Kidney (tissue), 14 donors: ENCODE data around the gene PNPLA7. TPM values are rescaled to one million over a fixed set of nuclear protein-coding genes. Genes with fewer than 3 reads are reported as not detected.

Source experiments
- DNase-seq, 5 donors: peaks; one replicate each; pipeline ENCODE4 v3.0.0-alpha.2; 2013 to 2020
- FAIRE-seq: peaks from 2 replicates; lab custom pipeline; 2012; peaks lifted over from hg19 to GRCh38; lab: Jason Lieb, UNC
- H3K27ac ChIP-seq, 2 donors: one replicate each; pipeline ENCODE4 v1.7.0; 2013; ENCODE audit warnings: low read depth in 2 of 2, low read length in 2 of 2, inconsistent platforms in 1 of 2
- H3K27me3 ChIP-seq: one replicate; pipeline ENCODE4 v1.7.1; 2013; ENCODE audit warnings: low read length, inconsistent platforms; ENCODE audit not compliant: control insufficient read depth, insufficient read depth
- H3K36me3 ChIP-seq, 3 donors: one replicate each; pipeline versions ENCODE4 v1.7.0 to v1.7.1; 2013; ENCODE audit warnings: low read length in 3 of 3, control low read depth in 1 of 3, inconsistent platforms in 1 of 3; ENCODE audit not compliant: insufficient read depth in 3 of 3, control insufficient read depth in 2 of 3
- H3K4me1 ChIP-seq, 3 donors: one replicate each; pipeline versions ENCODE4 v1.7.0 to v1.7.1; 2013; ENCODE audit warnings: low read length in 3 of 3, inconsistent platforms in 1 of 3, low read depth in 1 of 3; ENCODE audit not compliant: control insufficient read depth in 2 of 3, insufficient read depth in 2 of 3
- H3K4me3 ChIP-seq, 3 donors: one replicate each; pipeline versions ENCODE4 v1.7.0 to v1.8.1; 2013; ENCODE audit warnings: low read length in 3 of 3, control low read depth in 1 of 3, inconsistent platforms in 1 of 3
- H3K9ac ChIP-seq, 3 donors: one replicate each; pipeline versions ENCODE4 v1.7.0 to v1.7.1; 2013; ENCODE audit warnings: low read length in 3 of 3, control low read depth in 1 of 3, inconsistent platforms in 1 of 3
- H3K9me3 ChIP-seq, 3 donors: one replicate each; pipeline versions ENCODE4 v1.7.0 to v1.7.1; 2013; ENCODE audit warnings: low read length in 3 of 3, control low read depth in 1 of 3, inconsistent platforms in 1 of 3; ENCODE audit not compliant: control insufficient read depth in 2 of 3, insufficient read depth in 1 of 3
- intact Hi-C: fragments of 100-400 bp; cut with DNase I; formaldehyde crosslinking; loops from one replicate; pipeline ENCODE4 v1.11.1; 2022
- polyA plus RNA-seq: library from polyadenylated mRNA; stranded (reverse); fragments of 350-450 nt; fragmentation: Illumina TruSeq; extraction: RNeasy Lipid Tissue Mini Kit (QIAGEN cat#74804); gene quantifications from one replicate; pipeline ENCODE4 v1.2.3, GENCODE V29; 2014; ENCODE audit warnings: low read depth, low replicate concordance; ENCODE audit not compliant: insufficient read depth
- total RNA-seq: library from RNA; stranded (reverse); fragmentation: NEBNext Ultra II Directional; extraction: Animal tissue kit (Norgen Biotek cat#: 25700); gene quantifications from one replicate; pipeline ENCODE4 v1.2.1, GENCODE V29; 2021
- TF ChIP-seq, protein P1 (sequence below): IDR thresholded peaks from 3 replicates; pipeline ENCODE4 v1.5.1; 2012; ENCODE audit warnings: mild to moderate bottlenecking, moderate library complexity, borderline replicate concordance; ENCODE audit not compliant: insufficient read depth; ENCODE audit errors: extremely low read depth
- donor health status: control.
- donor health status: control.
- donor health status: control.
- donor health status: control.
- donor health status: control.
- donor health status: DM: yes; HTN: yes; CAD: no.
- donor health status: Normal renal cell carcinoma (clear cell type).

PNPLA7 gene
- total and polyA plus RNA-seq, 2 donors from 2014 or later = 2.1 to 9.6 TPM

DNA sequence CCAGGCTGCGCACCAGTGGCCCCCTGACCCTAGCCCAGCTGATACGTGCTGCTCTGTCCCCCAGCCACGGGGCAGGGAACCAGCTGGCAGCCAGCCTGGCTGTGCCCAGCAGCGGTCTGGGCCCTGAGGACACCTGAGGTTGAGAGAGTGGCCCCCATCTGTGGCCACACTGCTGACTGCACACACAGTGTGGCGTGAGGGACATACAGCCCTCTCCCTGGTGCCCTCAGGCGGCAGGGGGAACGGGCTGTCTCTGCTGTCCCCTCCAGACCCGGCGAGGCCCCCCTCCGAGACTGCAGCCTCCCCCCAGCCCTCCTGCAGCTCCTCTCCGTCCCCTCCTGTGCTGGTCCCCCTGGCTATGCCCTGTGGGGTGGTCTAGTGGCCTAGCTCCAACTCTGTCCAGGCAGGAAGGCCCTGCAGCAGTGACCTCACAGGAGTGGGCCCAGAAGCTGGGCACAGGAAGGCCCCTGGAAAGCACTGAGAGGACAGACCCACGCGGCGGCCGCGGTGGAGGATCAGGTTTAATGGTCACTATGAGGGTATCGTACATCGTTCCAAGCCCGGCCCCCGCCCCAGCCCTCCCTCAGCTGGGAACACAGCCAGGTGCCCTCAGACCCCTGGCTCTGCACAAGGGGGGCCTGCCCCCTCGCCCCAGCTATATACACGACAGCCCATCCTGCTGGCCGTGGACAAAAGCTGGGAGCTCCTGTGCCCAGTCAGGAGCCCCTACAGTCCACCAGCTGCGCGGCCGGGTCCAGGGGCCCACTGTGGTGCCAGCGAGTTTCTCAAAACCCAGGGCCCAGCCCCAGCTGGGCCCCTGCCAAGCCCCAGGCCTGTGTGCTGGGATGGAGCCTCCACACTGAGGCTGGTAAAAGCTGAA lies 102.2 kb downstream of the PNPLA7 start:
- Histone ChIP-seq H3K9me3 (no peaks in the 10 kb centered on the region), H3K4me3 (no peak overlapping the region), H3K4me1 (peaks cover 0 to 6% (median 0%) of the 10 kb centered on the region in 3 donors), H3K27ac (no peak overlapping the region), H3K36me3 (no peaks in the 10 kb centered on the region), H3K27me3 (no peaks in the 10 kb centered on the region), H3K9ac (no peak overlapping the region)
- intact Hi-C loops = no loop called here
- peak in 4 of 5 donors; percentile 21 to 74 (median 47) for DNase-seq
- FAIRE-seq = no peak
- TF ChIP-seq, protein P1, sequence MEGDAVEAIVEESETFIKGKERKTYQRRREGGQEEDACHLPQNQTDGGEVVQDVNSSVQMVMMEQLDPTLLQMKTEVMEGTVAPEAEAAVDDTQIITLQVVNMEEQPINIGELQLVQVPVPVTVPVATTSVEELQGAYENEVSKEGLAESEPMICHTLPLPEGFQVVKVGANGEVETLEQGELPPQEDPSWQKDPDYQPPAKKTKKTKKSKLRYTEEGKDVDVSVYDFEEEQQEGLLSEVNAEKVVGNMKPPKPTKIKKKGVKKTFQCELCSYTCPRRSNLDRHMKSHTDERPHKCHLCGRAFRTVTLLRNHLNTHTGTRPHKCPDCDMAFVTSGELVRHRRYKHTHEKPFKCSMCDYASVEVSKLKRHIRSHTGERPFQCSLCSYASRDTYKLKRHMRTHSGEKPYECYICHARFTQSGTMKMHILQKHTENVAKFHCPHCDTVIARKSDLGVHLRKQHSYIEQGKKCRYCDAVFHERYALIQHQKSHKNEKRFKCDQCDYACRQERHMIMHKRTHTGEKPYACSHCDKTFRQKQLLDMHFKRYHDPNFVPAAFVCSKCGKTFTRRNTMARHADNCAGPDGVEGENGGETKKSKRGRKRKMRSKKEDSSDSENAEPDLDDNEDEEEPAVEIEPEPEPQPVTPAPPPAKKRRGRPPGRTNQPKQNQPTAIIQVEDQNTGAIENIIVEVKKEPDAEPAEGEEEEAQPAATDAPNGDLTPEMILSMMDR = no peak

DNA sequence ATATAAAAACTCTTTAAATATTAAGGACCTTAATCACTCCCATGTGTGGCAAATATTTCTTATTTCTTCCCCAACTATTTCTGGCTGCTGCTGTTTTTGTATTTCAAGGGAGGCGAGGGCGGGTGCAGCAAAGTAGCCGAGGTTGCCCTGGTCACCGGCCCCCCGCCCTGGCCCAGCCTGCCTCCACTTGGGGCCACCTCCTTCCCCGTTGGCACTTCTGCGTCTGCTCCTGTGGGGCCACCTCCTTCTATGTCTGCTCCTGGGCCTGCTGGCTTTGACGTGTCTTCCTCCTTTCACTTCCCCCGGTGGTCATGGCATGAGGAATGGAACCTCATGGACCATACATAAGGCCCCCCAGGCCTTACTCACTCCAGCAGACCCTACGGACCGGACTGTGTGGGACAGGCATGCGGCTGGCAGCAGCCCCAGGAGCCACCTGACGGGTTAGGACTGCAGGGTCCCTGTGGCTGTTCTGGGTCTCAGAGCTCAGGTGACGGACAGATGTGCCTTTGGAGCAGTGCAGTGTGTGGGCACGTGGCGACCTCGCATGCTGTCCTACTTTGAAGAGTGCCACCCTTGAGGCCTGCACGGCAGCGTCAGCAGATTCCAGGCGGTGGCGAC lies 103.2 kb downstream of the PNPLA7 start:
- intact Hi-C loops = no loop called here
- FAIRE-seq = no peak
- H3K36me3 ChIP-seq = no peaks in the 10 kb centered on the region
- no peak overlapping the region for H3K4me3 ChIP-seq
- DNase-seq = peak in 1 of 5 donors; percentile 67
- H3K4me1 ChIP-seq = peaks cover 0 to 6% (median 0%) of the 10 kb centered on the region in 3 donors
- TF ChIP-seq, protein P1 = no peak
- no peaks in the 10 kb centered on the region for H3K27me3 ChIP-seq
- no peak overlapping the region for H3K9ac ChIP-seq
- no peak overlapping the region for H3K27ac ChIP-seq
- no peaks in the 10 kb centered on the region for H3K9me3 ChIP-seq

DNA sequence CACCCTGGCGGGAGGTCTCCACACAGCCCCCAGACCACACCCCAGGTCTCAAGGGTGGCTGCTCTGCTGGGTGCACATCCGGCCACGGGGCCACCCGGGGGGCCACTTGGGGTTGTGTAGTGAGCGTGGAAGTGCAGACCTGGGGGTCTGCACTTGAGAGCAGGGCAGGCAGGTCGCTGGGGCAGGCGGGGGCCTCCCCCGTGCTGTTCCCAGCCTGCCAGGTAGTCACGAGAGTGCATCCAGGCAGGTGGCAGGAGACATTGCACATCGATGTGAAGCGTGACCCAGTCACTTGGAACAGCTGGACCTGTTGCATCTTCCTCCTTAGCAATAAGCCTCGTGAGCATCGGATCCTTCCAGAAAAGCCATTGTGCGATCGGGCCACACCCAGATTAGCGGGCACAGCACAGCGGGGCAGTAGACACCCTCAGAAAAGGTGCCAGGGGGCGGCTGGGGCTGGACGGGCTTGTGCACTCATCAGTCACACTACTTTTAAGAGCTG lies 104.2 kb downstream of the PNPLA7 start:
- FAIRE-seq (no peak), DNase-seq (peak in 2 of 5 donors; percentile 6 to 75)
- H3K27ac ChIP-seq = no peak overlapping the region
- H3K36me3 ChIP-seq = no peaks in the 10 kb centered on the region
- TF ChIP-seq, protein P1 = no peak
- intact Hi-C loops = no loop called here
- peaks cover 0 to 6% (median 0%) of the 10 kb centered on the region in 3 donors for H3K4me1 ChIP-seq
- no peaks in the 10 kb centered on the region for H3K27me3 ChIP-seq
- H3K9me3 ChIP-seq = no peaks in the 10 kb centered on the region
- H3K4me3 ChIP-seq = no peak overlapping the region
- no peak overlapping the region for H3K9ac ChIP-seq
